Head of caudate nucleus (tissue), 42 donors: Measurements from ENCODE around the gene OSBPL5.

Experiments used
- DNase-seq, 42 donors: peaks; one replicate each; pipeline versions ENCODE4 v3.0.0 to v3.0.0-alpha.2; 2020 to 2021; ENCODE audit warnings: mixed read lengths in 7 of 42
- intact Hi-C: fragments of 100-400 bp; cut with DNase I; formaldehyde crosslinking; loops from one replicate; pipeline ENCODE4 v1.15.0; 2022

The OSBPL5 gene

GRCh38 chr11:3131330-3131941 lies 33.7 kb downstream of the OSBPL5 start:
- no peak for DNase-seq

GRCh38 chr11:3130269-3131071 lies 34.6 kb downstream of the OSBPL5 start:
- DNase-seq = peak in 27 of 42 donors; percentile 20 to 84 (median 44)
- intact Hi-C loops = no loop called here

More at GRCh38 chr11:3131330-3131941, 33.7 kb downstream of the OSBPL5 start:
- intact Hi-C loops = no loop called here

- DNase-seq = peak in 2 of 42 donors; percentile 4
- intact Hi-C loops = no loop called here
Observed at GRCh38 chr11:3129591-3130268, 35.4 kb downstream of the OSBPL5 start.

GRCh38 chr11:3129181-3129590 lies 35.9 kb downstream of the OSBPL5 start:
- peak in 1 of 42 donors; percentile 2 for DNase-seq
- intact Hi-C loops = no loop called here

- DNase-seq = peak in 2 of 42 donors; percentile 4 to 5
- intact Hi-C loops = no loop called here
Observed at GRCh38 chr11:3128356-3129180, 36.5 kb downstream of the OSBPL5 start.

- peak in 2 of 42 donors; percentile 2 to 3 for DNase-seq
- intact Hi-C loops = no loop called here
Observed at GRCh38 chr11:3127706-3128355, 37.3 kb downstream of the OSBPL5 start.

- DNase-seq = peak in 1 of 42 donors; percentile 3
- intact Hi-C loops = no loop called here
Observed at GRCh38 chr11:3126901-3127691, 38.0 kb downstream of the OSBPL5 start.

- intact Hi-C loops = no loop called here
- peak in 1 of 42 donors; percentile 2 for DNase-seq
Observed at GRCh38 chr11:3126207-3126865, 38.8 kb downstream of the OSBPL5 start.

GRCh38 chr11:3124821-3125220 lies 40.3 kb downstream of the OSBPL5 start:
- DNase-seq = peak in 1 of 42 donors; percentile 14
- intact Hi-C loops = no loop called here

- intact Hi-C loops = no loop called here
- peak in 18 of 42 donors; percentile 10 to 82 (median 34) for DNase-seq
Observed at GRCh38 chr11:3123761-3124733, 41.1 kb downstream of the OSBPL5 start.

GRCh38 chr11:3123305-3123704 lies 41.8 kb downstream of the OSBPL5 start:
- peak; percentile 10 to 82 (median 52) for DNase-seq
- intact Hi-C loops = no loop called here

- intact Hi-C loops = no loop called here
- DNase-seq = peak in 8 of 42 donors; percentile 3 to 30 (median 7)
Observed at GRCh38 chr11:3122775-3123201, 42.3 kb downstream of the OSBPL5 start.

- intact Hi-C loops = no loop called here
- DNase-seq = peak in 9 of 42 donors; percentile 2 to 35 (median 8)
Observed at GRCh38 chr11:3121931-3122774, 43.0 kb downstream of the OSBPL5 start.

GRCh38 chr11:3121416-3121815 lies 43.7 kb downstream of the OSBPL5 start:
- intact Hi-C loops = no loop called here
- DNase-seq = peak in 8 of 42 donors; percentile 1 to 30 (median 6)
